HepG2 (cell line): ENCODE results near the gene TRIM8.

ENCODE experiments used
- AGO2 ChIP-seq: fragments of 200-400 bp; formaldehyde crosslinking; optimal IDR thresholded peaks from 2 replicates; pipeline ENCODE3; 2017; ENCODE audit warnings: mild to moderate bottlenecking, low read depth, low read length, moderate library complexity
- EZH2 ChIP-seq: conservative IDR thresholded peaks from 2 replicates; pipeline ENCODE4 v1.6.1; 2012; ENCODE audit warnings: mild to moderate bottlenecking, low read depth, low read length, moderate library complexity
- HNRNPK ChIP-seq: fragments of 200-400 bp; formaldehyde crosslinking; IDR thresholded peaks from 2 replicates; pipeline ENCODE4 v1.6.1; 2018; ENCODE audit warnings: low read length, low read depth, moderate library complexity, mild to moderate bottlenecking; ENCODE audit not compliant: poor library complexity, severe bottlenecking
- KAT7 ChIP-seq: IDR thresholded peaks from 2 replicates; pipeline ENCODE4 v1.6.1; 2018; ENCODE audit warnings: borderline replicate concordance, missing compliant biosample characterization
- NRL ChIP-seq: sonication (generic); formaldehyde crosslinking; IDR thresholded peaks from 2 replicates; pipeline ENCODE4 v1.5.0; 2020; ENCODE audit warnings: missing genetic modification reagents, mild to moderate bottlenecking, moderate library complexity, borderline replicate concordance
- POLR2A ChIP-seq, 2 experiments: IDR thresholded peaks; 2 replicates each; pipeline ENCODE4 v1.6.1; 2011; ENCODE audit warnings: low read depth in 2 of 2, low read length in 2 of 2, mild to moderate bottlenecking in 1 of 2, moderate library complexity in 1 of 2; ENCODE audit not compliant: insufficient read depth in 1 of 2
- RAD21 ChIP-seq: fragments of 450-650 bp; formaldehyde crosslinking; IDR thresholded peaks from 2 replicates; pipeline ENCODE4 v1.5.0; 2020; ENCODE audit warnings: mild to moderate bottlenecking
- RFX5 ChIP-seq: IDR thresholded peaks from 2 replicates; pipeline ENCODE4 v1.6.1; 2011; ENCODE audit warnings: low read depth, low read length, improper control_type of control experiment
- ZNF720 ChIP-seq: sonication (generic); formaldehyde crosslinking; IDR thresholded peaks from 2 replicates; pipeline ENCODE4 v1.4.0; 2020; ENCODE audit warnings: missing genetic modification reagents
- ZZZ3 ChIP-seq: sonication (generic); formaldehyde crosslinking; IDR thresholded peaks from 2 replicates; pipeline ENCODE4 v1.4.0; 2020; ENCODE audit warnings: missing genetic modification reagents, mild to moderate bottlenecking, borderline replicate concordance
- TF ChIP-seq, protein P1 (sequence below): sonication (generic); formaldehyde crosslinking; IDR thresholded peaks from 2 replicates; pipeline ENCODE4 v1.5.1; 2020; ENCODE audit warnings: missing genetic modification reagents, mild to moderate bottlenecking, borderline replicate concordance
- TF ChIP-seq, protein P2 (sequence below): IDR thresholded peaks from 2 replicates; pipeline ENCODE4 v1.6.1; 2016; ENCODE audit warnings: missing compliant biosample characterization, missing genetic modification reagents, borderline replicate concordance
- TF ChIP-seq, protein P3 (sequence below): sonication (generic); formaldehyde crosslinking; IDR thresholded peaks from 2 replicates; pipeline ENCODE4 v1.5.0; 2020; ENCODE audit warnings: mild to moderate bottlenecking, missing genetic modification reagents, moderate library complexity

DNA sequence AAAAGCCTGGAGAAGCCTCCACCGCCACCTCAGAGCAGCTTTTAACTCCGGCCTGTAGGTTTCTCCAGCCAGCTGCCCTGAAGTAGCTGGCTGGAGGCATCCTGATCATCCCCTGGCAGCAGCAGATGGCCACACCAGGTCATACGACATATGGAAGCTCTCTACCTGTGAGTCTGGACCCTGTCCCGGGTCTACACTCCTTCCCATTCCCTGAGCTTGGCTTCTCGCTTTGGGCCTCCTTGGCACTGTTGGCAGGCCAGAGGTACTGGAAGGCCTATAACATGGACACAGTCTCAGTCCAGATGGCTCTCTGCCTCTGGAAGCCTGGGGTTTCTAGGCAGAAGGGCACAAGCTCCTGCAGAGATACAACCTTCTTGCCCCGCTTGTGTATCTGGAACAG lies 43.5 kb upstream of the TRIM8 start:
- TF ChIP-seq, protein P1, sequence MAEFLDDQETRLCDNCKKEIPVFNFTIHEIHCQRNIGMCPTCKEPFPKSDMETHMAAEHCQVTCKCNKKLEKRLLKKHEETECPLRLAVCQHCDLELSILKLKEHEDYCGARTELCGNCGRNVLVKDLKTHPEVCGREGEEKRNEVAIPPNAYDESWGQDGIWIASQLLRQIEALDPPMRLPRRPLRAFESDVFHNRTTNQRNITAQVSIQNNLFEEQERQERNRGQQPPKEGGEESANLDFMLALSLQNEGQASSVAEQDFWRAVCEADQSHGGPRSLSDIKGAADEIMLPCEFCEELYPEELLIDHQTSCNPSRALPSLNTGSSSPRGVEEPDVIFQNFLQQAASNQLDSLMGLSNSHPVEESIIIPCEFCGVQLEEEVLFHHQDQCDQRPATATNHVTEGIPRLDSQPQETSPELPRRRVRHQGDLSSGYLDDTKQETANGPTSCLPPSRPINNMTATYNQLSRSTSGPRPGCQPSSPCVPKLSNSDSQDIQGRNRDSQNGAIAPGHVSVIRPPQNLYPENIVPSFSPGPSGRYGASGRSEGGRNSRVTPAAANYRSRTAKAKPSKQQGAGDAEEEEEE (CRISPR knock-in tag), result no peak
- TF ChIP-seq KAT7 (CRISPR knock-in tag) (no peak), NRL (CRISPR knock-in tag) (no peak), ZNF720 (CRISPR knock-in tag) (no peak), AGO2 (no peak), POLR2A (IDR thresholded peaks at IDR 0.05; ENCODE audit: insufficient read depth in 1 of 2, low read depth in 2 of 2, low read length in 2 of 2) (no peak), ZZZ3 (no peak), HNRNPK (no peak), RAD21 (no peak), RFX5 (no peak), EZH2 (no peak)
- TF ChIP-seq, protein P2, sequence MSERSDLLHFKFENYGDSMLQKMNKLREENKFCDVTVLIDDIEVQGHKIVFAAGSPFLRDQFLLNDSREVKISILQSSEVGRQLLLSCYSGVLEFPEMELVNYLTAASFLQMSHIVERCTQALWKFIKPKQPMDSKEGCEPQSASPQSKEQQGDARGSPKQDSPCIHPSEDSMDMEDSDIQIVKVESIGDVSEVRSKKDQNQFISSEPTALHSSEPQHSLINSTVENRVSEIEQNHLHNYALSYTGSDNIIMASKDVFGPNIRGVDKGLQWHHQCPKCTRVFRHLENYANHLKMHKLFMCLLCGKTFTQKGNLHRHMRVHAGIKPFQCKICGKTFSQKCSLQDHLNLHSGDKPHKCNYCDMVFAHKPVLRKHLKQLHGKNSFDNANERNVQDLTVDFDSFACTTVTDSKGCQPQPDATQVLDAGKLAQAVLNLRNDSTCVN, result no peak
- TF ChIP-seq, protein P3, sequence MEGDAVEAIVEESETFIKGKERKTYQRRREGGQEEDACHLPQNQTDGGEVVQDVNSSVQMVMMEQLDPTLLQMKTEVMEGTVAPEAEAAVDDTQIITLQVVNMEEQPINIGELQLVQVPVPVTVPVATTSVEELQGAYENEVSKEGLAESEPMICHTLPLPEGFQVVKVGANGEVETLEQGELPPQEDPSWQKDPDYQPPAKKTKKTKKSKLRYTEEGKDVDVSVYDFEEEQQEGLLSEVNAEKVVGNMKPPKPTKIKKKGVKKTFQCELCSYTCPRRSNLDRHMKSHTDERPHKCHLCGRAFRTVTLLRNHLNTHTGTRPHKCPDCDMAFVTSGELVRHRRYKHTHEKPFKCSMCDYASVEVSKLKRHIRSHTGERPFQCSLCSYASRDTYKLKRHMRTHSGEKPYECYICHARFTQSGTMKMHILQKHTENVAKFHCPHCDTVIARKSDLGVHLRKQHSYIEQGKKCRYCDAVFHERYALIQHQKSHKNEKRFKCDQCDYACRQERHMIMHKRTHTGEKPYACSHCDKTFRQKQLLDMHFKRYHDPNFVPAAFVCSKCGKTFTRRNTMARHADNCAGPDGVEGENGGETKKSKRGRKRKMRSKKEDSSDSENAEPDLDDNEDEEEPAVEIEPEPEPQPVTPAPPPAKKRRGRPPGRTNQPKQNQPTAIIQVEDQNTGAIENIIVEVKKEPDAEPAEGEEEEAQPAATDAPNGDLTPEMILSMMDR, result no peak
